Liver (tissue), 3 donors: ENCODE measurements around the gene ART5.

Source experiments
- RAD21 ChIP-seq, 2 donors: IDR thresholded peaks; 2 replicates each; pipeline ENCODE4 v1.6.1; 2016; ENCODE audit warnings: antibody characterized with exemption in 2 of 2, mild to moderate bottlenecking in 2 of 2
- TAF1 ChIP-seq: conservative IDR thresholded peaks from 2 replicates; pipeline ENCODE4 v1.6.1; 2016; ENCODE audit warnings: antibody characterized with exemption, mild to moderate bottlenecking
- TF ChIP-seq, protein P1 (sequence below): fragments of 150-350 bp; IDR thresholded peaks from 2 replicates; pipeline ENCODE4 v1.5.1; 2017; ENCODE audit warnings: improper control_type of control experiment, low read depth, low read length; ENCODE audit not compliant: missing input control
- TF ChIP-seq, protein P2 (sequence below): IDR thresholded peaks from 2 replicates; pipeline ENCODE4 v1.6.1; 2016; ENCODE audit warnings: antibody characterized with exemption
- donor health status: healthy.
- donor health status: healthy.

DNA sequence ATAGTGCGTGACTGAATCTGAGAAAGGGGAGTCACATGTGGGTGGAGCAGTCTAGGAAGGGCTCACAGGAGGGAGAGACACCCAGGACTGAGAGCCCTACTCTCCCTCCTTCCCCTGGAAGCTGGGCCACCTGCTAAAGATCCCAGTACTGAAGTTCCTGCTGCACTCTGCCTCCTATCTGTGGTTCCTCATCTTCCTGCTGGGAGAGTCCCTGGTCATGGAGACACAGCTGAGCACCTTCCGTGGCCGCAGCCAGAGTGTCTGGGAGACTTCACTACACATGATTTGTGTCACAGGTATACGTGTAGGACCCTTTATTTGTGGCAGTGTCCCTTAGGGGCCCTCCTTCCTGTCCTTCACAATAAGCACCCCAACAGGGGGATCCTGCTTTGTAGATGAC, 19.3 kb downstream of the ART5 start:
- TF ChIP-seq, protein P1, sequence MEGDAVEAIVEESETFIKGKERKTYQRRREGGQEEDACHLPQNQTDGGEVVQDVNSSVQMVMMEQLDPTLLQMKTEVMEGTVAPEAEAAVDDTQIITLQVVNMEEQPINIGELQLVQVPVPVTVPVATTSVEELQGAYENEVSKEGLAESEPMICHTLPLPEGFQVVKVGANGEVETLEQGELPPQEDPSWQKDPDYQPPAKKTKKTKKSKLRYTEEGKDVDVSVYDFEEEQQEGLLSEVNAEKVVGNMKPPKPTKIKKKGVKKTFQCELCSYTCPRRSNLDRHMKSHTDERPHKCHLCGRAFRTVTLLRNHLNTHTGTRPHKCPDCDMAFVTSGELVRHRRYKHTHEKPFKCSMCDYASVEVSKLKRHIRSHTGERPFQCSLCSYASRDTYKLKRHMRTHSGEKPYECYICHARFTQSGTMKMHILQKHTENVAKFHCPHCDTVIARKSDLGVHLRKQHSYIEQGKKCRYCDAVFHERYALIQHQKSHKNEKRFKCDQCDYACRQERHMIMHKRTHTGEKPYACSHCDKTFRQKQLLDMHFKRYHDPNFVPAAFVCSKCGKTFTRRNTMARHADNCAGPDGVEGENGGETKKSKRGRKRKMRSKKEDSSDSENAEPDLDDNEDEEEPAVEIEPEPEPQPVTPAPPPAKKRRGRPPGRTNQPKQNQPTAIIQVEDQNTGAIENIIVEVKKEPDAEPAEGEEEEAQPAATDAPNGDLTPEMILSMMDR = no peak
- TF ChIP-seq TAF1 (no peak), RAD21 (IDR thresholded peaks at IDR 0.05) (no peak)
- TF ChIP-seq, protein P2, sequence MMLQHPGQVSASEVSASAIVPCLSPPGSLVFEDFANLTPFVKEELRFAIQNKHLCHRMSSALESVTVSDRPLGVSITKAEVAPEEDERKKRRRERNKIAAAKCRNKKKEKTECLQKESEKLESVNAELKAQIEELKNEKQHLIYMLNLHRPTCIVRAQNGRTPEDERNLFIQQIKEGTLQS = no peak
